HG03469 (cell line): ENCODE measurements around the gene USP35.
A peak's percentile ranks its signal among the peaks of the same experiment; 100 is the strongest.
"Not testable (repeated sequence)": the region's sequence is repeated elsewhere in the genome, so short reads cannot be mapped to it uniquely, and the experiment has no call there.

ENCODE experiments used
- ATAC-seq: cut with Tn5 transposase; IDR thresholded peaks from one replicate; pipeline ENCODE4 v1.9.1; 2021; ENCODE audit warnings: mild to moderate bottlenecking, moderate library complexity, moderate number of reproducible peaks; ENCODE audit not compliant: unreplicated experiment

USP35 gene

DNA sequence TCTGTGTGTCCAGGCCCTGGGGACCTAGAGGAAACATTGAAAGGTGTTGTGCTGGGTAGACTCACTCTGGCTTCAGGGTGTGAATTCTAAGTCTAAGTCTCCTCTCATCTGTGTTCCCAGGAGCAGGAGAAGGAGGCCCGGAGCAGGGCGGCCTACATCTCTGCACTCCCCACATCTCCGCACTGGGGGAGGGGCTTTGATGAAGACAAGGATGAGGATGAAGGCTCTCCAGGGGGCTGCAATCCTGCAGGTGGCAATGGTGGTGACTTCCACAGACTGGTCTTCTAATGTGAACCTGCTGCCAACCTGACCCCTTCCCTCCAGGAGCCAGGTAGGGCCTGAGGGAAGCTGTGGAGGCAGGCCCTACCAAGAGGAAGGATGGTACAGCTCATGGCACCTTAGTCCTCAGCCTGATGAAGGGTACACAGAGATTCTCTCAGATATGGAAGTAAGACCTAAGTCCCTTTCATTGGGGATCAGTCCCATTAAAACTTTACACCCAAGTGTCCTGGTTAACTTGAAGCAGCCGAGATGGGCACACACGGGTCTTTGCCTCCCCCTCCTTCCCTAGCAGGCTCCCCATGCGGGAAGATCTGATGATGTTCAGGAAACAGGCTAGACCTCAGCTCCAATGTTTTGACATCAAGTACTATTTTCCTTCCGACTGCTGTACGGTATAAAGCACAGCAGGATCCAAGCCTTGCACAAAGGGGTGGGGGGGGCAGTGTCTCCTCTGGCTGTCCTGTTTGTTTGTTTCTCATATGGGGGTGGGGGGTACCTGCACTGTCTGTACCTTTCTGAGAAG is 25.0 kb downstream of the USP35 start:
- no peak for ATAC-seq

GRCh38 chr11:78214331-78215194 is 25.8 kb downstream of the USP35 start:
- no peak for ATAC-seq

DNA sequence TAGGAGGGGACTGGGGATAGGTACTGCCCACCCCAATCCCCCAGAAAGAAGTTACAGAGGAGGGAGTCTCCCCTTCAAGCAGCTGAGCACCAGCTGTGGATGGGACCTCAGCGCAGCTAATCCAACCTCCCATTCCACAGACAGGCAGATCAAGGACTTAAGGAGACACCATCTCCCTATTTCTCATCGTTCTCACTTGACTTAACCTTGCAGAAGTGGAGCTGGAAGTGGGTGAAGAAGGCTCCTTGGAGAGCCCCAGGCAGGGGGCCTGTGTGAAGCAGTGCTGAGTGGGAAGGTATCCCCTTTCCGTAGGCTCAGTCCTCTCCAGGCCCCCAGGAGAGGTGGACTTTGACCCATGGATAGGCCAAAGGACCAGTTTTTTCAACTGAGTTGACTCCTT is 27.3 kb downstream of the USP35 start:
- no peak for ATAC-seq

GRCh38 chr11:78216571-78217287 is 28.0 kb downstream of the USP35 start:
- no peak for ATAC-seq

DNA sequence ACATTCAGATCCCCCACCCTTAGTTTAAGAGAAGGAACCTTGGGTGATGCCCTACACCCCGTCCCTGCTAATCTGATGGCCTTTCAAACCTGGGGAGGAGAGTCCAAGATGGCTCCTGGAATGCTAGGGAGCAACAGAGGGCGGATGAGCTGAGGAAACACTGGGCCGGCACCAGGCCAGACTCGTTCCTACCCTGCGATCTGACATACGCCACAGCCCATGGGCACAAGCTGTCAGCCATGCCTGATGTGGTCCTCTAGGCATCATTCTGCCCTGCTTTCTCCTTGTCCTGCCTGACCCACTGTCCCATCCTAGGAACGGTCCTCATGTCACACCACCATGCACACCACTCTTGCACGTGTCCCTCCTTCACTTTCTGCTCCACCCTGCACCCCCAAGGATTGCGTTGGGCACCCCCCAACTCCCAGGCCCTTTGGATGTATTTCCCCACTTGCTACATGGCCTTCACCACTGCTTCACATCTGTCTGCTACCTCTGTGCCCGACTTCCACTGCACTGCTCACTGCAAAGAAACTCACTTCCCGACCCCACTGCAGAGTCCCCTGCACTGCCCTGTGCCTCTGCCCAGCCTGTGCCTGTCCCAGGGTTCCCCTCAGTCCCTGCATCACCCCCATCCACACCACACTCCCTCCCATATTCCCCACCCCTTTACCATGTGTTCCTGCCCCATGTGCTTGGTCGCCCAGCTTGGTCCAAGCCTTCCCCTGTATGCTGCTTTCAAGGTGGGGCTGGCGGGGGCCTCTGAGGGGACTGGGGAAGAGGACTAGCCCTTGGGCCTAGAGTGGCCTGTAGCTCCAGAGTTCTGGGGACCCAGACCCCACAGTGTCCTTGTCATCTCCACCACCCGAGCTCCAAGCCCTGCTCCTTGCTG is 29.2 kb downstream of the USP35 start:
- no peak for ATAC-seq

GRCh38 chr11:78218707-78219492 is 30.2 kb downstream of the USP35 start:
- ATAC-seq, result no peak

GRCh38 chr11:78219493-78220217 is 30.9 kb downstream of the USP35 start:
- ATAC-seq, result no peak

- no peak for ATAC-seq
Observed at GRCh38 chr11:78220218-78221157, 31.8 kb downstream of the USP35 start.

GRCh38 chr11:78221396-78222315 is 32.9 kb downstream of the USP35 start:
- ATAC-seq, result no peak

GRCh38 chr11:78222726-78223125 is 34.0 kb downstream of the USP35 start:
- not testable (repeated sequence) for ATAC-seq

DNA sequence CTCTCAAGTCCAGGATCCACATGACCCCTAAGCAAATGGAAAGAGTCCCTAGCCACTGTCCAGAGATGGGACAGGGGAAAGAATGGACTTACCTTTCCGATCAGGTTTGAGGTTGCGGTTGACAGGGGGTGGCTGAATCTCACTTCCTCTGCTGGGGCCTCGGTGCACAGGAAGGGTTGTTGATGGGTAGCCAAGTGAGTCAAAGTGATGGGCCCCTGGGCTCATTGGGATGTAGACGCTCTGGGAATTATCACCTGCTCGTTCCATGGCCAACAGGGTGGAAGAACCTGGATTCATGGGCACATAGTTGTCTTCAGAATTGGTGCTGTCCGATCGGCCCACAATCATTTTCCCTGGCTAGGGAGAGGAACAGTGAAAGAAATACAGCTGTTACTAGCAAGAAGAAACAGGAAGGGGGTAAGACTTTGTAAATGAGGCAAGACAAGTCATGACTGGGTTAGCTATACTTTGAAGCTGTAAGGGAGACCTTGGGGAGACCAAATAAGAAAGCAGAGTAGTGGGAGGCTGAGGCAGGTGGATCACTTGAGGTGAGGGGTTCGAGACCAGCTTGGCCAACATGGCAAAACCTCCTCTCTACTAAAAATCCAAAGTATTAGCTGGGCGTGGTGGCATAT is 34.7 kb downstream of the USP35 start:
- ATAC-seq, result peak; percentile 34

DNA sequence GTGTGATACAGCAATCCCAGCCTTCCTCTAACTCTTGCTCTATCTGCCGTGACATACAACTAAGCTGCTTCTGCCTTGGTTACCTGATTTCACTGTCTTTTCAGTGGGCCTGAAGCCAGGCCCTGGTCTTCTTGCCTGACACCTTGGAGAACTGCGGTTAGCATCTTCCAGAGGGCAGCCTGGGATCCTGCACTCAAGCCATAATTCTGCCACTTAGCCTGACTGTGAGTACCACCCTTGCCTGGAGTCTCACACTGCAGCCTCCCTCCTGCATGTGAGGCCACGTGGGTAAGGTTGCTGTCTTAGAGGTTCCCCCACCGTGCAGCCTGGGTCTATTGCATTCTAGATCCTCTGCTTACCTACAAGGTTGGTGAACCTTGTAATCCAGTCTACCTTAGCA is 35.8 kb downstream of the USP35 start:
- no peak for ATAC-seq

GRCh38 chr11:78224906-78225420 is 36.2 kb downstream of the USP35 start:
- no peak for ATAC-seq

- no peak for ATAC-seq
Observed at GRCh38 chr11:78226684-78227680, 38.3 kb downstream of the USP35 start.

GRCh38 chr11:78227921-78228320 is 39.2 kb downstream of the USP35 start:
- no peak for ATAC-seq
